ENCODE results near the gene ERP27.

DNA sequence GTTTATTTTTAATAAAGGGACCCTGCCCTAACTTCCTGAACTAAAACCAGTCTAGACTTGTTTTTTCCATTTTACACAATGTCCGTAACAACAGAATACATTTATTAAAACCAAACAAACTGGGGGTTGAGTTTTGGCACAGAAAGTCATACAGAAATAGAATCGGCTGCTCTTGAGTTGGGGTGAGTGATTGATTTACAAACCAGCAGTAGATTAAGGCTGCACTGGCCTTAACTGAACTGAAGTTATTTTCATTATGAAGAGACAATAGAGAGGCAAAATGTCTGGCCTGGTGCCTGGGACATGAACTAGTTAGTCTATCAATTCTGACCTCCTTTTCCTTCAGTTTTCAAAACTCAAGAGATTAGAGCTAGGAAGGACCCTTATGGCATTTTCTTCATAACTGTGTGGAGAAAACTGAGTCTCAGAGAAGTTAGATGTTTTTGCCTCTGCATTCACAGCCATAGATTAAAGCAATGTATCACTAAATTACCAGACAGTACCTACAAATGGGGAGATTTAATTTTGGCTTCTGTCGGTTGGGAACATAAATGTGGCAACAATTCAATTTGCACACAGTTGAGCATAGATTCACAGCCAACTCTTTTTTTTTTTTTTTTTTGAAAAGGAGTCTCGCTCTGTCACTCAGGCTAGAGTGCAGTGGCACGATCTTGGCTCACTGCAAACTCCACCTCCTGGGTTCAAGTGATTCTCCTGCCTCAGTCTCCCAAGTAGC lies 32.9 kb downstream of the ERP27 start:
- no peak for TF ChIP-seq EZH2 (optimal IDR thresholded peaks at IDR 0.05; ENCODE audit: low read depth, low read length)
- TF ChIP-seq, protein P1, sequence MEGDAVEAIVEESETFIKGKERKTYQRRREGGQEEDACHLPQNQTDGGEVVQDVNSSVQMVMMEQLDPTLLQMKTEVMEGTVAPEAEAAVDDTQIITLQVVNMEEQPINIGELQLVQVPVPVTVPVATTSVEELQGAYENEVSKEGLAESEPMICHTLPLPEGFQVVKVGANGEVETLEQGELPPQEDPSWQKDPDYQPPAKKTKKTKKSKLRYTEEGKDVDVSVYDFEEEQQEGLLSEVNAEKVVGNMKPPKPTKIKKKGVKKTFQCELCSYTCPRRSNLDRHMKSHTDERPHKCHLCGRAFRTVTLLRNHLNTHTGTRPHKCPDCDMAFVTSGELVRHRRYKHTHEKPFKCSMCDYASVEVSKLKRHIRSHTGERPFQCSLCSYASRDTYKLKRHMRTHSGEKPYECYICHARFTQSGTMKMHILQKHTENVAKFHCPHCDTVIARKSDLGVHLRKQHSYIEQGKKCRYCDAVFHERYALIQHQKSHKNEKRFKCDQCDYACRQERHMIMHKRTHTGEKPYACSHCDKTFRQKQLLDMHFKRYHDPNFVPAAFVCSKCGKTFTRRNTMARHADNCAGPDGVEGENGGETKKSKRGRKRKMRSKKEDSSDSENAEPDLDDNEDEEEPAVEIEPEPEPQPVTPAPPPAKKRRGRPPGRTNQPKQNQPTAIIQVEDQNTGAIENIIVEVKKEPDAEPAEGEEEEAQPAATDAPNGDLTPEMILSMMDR (IDR thresholded peaks at IDR 0.05; ENCODE audit: low read length) = no peak

All from MM.1S (cell line).